Keratinocyte (primary cell): ENCODE results near the gene OR6B2. TPM values are rescaled to one million over a fixed set of nuclear protein-coding genes. Genes with fewer than 3 reads are reported as not detected.

Experiments
- DNase-seq: peaks from one replicate; pipeline ENCODE4 v3.0.0-alpha.2; 2011; ENCODE audit warnings: low read depth, missing footprints, low spot score
- FAIRE-seq: peaks from 2 replicates; lab custom pipeline; 2011; peaks lifted over from hg19 to GRCh38; lab: Jason Lieb, UNC
- H2AFZ ChIP-seq: 2 replicates; pipeline ENCODE4 v1.6.0; 2012; ENCODE audit warnings: low read length, control low read depth, inconsistent platforms; ENCODE audit not compliant: control insufficient read depth
- H3K27ac ChIP-seq: 2 replicates; pipeline ENCODE4 v1.5.1; 2011; ENCODE audit warnings: low read length; ENCODE audit not compliant: control insufficient read depth, insufficient read depth
- H3K27me3 ChIP-seq: 3 replicates; pipeline ENCODE4 v1.6.0; 2011; ENCODE audit warnings: low read length; ENCODE audit not compliant: control insufficient read depth, insufficient read depth; ENCODE audit errors: extremely low read depth
- H3K36me3 ChIP-seq, 2 experiments: 2 replicates in 1 of 2; 3 replicates in 1 of 2; pipeline ENCODE4 v1.5.1; 2011; ENCODE audit warnings: low read length in 2 of 2, mild to moderate bottlenecking in 1 of 2; ENCODE audit not compliant: control insufficient read depth in 2 of 2, insufficient read depth in 2 of 2; ENCODE audit errors: extremely low read depth in 1 of 2
- H3K4me1 ChIP-seq: 3 replicates; pipeline ENCODE4 v1.5.1; 2011; ENCODE audit warnings: low read length; ENCODE audit not compliant: control insufficient read depth, insufficient read depth; ENCODE audit errors: extremely low read depth
- H3K4me2 ChIP-seq: 3 replicates; pipeline ENCODE4 v1.6.0; 2011; ENCODE audit warnings: low read depth, low read length; ENCODE audit not compliant: control insufficient read depth, insufficient read depth; ENCODE audit errors: extremely low read depth
- H3K4me3 ChIP-seq, 3 experiments: fragments of 200-600 bp in 1 of 3; sonication (generic) in 1 of 3; 2 replicates in 2 of 3; 3 replicates in 1 of 3; pipeline ENCODE4 v1.5.1; 2011 to 2016; ENCODE audit warnings: low read length in 3 of 3, mild to moderate bottlenecking in 3 of 3, control low read depth in 2 of 3, inconsistent platforms in 1 of 3, low read depth in 1 of 3, mixed read lengths in 1 of 3, mixed run types in 1 of 3, moderate library complexity in 1 of 3; ENCODE audit not compliant: control insufficient read depth in 2 of 3, insufficient read depth in 2 of 3; ENCODE audit errors: extremely low read depth in 1 of 3
- H3K79me2 ChIP-seq: 2 replicates; pipeline ENCODE4 v1.6.0; 2012; ENCODE audit warnings: low read length; ENCODE audit not compliant: control insufficient read depth, insufficient read depth
- H3K9ac ChIP-seq: 3 replicates; pipeline ENCODE4 v1.6.0; 2011; ENCODE audit warnings: low read length; ENCODE audit not compliant: control insufficient read depth, insufficient read depth; ENCODE audit errors: extremely low read depth
- H3K9me1 ChIP-seq: 3 replicates; pipeline ENCODE4 v1.6.0; 2011; ENCODE audit warnings: low read length; ENCODE audit not compliant: control insufficient read depth, insufficient read depth; ENCODE audit errors: extremely low read depth
- H3K9me3 ChIP-seq: 2 replicates; pipeline ENCODE4 v1.5.1; 2012; ENCODE audit warnings: low read depth, low read length; ENCODE audit not compliant: control insufficient read depth
- H4K20me1 ChIP-seq: 3 replicates; pipeline ENCODE4 v1.6.0; 2011; ENCODE audit warnings: low read length; ENCODE audit not compliant: control insufficient read depth, insufficient read depth; ENCODE audit errors: extremely low read depth
- CTCF ChIP-seq, 3 experiments: IDR thresholded peaks in 1 of 3; conservative IDR thresholded peaks in 1 of 3; optimal IDR thresholded peaks in 1 of 3; 2 replicates in 2 of 3; 3 replicates in 1 of 3; pipeline versions ENCODE3 to v1.5.1; 2011; ENCODE audit warnings: low read length in 3 of 3, mild to moderate bottlenecking in 3 of 3, moderate library complexity in 2 of 3, control low read depth in 1 of 3, inconsistent platforms in 1 of 3; ENCODE audit not compliant: insufficient read depth in 2 of 3; ENCODE audit errors: extremely low read depth in 1 of 3
- EZH2 ChIP-seq: IDR thresholded peaks from one replicate; pipeline ENCODE4 v1.6.1; 2012; ENCODE audit warnings: inconsistent platforms, mild to moderate bottlenecking, low read length, moderate library complexity
- dilution Hi-C: fragments of 300-500 bp; cut with MboI; formaldehyde crosslinking; loops from one replicate; pipeline ENCODE4 v1.7.0; 2020; ENCODE audit warnings: low sequenced_read_pairs; ENCODE audit not compliant: extremely low pct_ligation_motif_present
- polyA plus RNA-seq, 5 experiments: library from polyadenylated mRNA; depleted of rRNA in 3 of 5; stranded (reverse) in 3 of 5; stranded (forward) in 1 of 5; unstranded in 1 of 5; fragments of >200 nt; gene quantifications; 1 replicate in 1 of 5; 2 replicates in 3 of 5; 3 replicates in 1 of 5; pipeline versions ENCODE4 v1.2.1 to v1.2.3, GENCODE V29; 2011 to 2012; ENCODE audit warnings: missing spikeins in 2 of 5, low read depth in 1 of 5, low replicate concordance in 1 of 5

The OR6B2 gene
- polyA plus RNA-seq, 1 donor (not counting 4 experiments of a cell fraction or from before 2014, with no cell fraction given): not detected

- Histone ChIP-seq H3K27me3 (no peaks in the 10 kb centered on the region), H3K79me2 (peaks cover 2% of the 10 kb centered on the region), H3K4me1 (no peaks in the 10 kb centered on the region), H3K36me3 (peaks cover 38 to 49% of the 10 kb centered on the region in 2 experiments), H3K9me1 (no peaks in the 10 kb centered on the region), H3K4me3 (no peak overlapping the region), H3K4me2 (no peak overlapping the region), H3K9ac (no peak overlapping the region), H4K20me1 (peaks cover 10% of the 10 kb centered on the region), H2AFZ (no peak overlapping the region), H3K27ac (no peak overlapping the region), H3K9me3 (no peaks in the 10 kb centered on the region)
- dilution Hi-C loops: no loop called here
- DNase-seq (no peak), FAIRE-seq (no peak)
- no peak for TF ChIP-seq EZH2
- no peak for TF ChIP-seq CTCF (optimal IDR thresholded peaks at IDR 0.05 in 1 of 3, IDR thresholded peaks at IDR 0.05 in 1 of 3, conservative IDR thresholded peaks at IDR 0.05 in 1 of 3; ENCODE audit: extremely low read depth in 1 of 3, insufficient read depth in 2 of 3, low read length in 3 of 3)
Observed at GRCh38 chr2:240014327-240014726, 15.9 kb downstream of the OR6B2 start.

GRCh38 chr2:240013343-240013742, 16.9 kb downstream of the OR6B2 start:
- H3K4me3 ChIP-seq: no peak overlapping the region
- H3K9me1 ChIP-seq: no peaks in the 10 kb centered on the region
- peaks cover 38 to 51% of the 10 kb centered on the region in 2 experiments for H3K36me3 ChIP-seq
- no peak overlapping the region for H3K4me2 ChIP-seq
- no peak for DNase-seq
- H3K9me3 ChIP-seq: no peaks in the 10 kb centered on the region
- no peaks in the 10 kb centered on the region for H3K27me3 ChIP-seq
- no peaks in the 10 kb centered on the region for H3K79me2 ChIP-seq
- dilution Hi-C loops: no loop called here
- TF ChIP-seq EZH2 (no peak), CTCF (optimal IDR thresholded peaks at IDR 0.05 in 1 of 3, IDR thresholded peaks at IDR 0.05 in 1 of 3, conservative IDR thresholded peaks at IDR 0.05 in 1 of 3; ENCODE audit: extremely low read depth in 1 of 3, insufficient read depth in 2 of 3, low read length in 3 of 3) (peak in 2 of 3 experiments; percentile 26 to 32)
- H2AFZ ChIP-seq: no peak overlapping the region
- no peak overlapping the region for H3K27ac ChIP-seq
- FAIRE-seq: peak; percentile 9
- peaks cover 8% of the 10 kb centered on the region for H4K20me1 ChIP-seq
- no peaks in the 10 kb centered on the region for H3K4me1 ChIP-seq
- no peak overlapping the region for H3K9ac ChIP-seq
